PFSK-1 (cell line): Measurements from ENCODE around the gene ATAD2B.

Experiments used
- FOXP2 ChIP-seq: optimal IDR thresholded peaks from 2 replicates; pipeline ENCODE3; 2011; ENCODE audit warnings: borderline replicate concordance, control low read depth, inconsistent platforms; ENCODE audit not compliant: insufficient read depth; ENCODE audit errors: extremely low read length, extremely low read depth
- POLR2AphosphoS5 ChIP-seq: IDR thresholded peaks from 2 replicates; pipeline ENCODE4 v1.6.1; 2012; ENCODE audit warnings: low read depth, mild to moderate bottlenecking, control low read depth, low read length, moderate library complexity
- SIN3A ChIP-seq: IDR thresholded peaks from 2 replicates; pipeline ENCODE4 v1.6.1; 2012; ENCODE audit warnings: mild to moderate bottlenecking, low read length, moderate library complexity, borderline replicate concordance; ENCODE audit not compliant: insufficient read depth
- TAF1 ChIP-seq: IDR thresholded peaks from 2 replicates; pipeline ENCODE4 v1.6.1; 2012; ENCODE audit warnings: low read length, control low read depth, borderline replicate concordance; ENCODE audit not compliant: insufficient read depth
- TF ChIP-seq, protein P1 (sequence below), 2 experiments: IDR thresholded peaks; 2 replicates each; pipeline versions ENCODE4 v1.6.1 to v1.8.0; 2011 to 2012; ENCODE audit warnings: low read depth in 2 of 2, low read length in 2 of 2, control low read depth in 1 of 2, inconsistent platforms in 1 of 2, mild to moderate bottlenecking in 1 of 2, moderate library complexity in 1 of 2; ENCODE audit not compliant: insufficient read depth in 1 of 2

ATAD2B gene

DNA sequence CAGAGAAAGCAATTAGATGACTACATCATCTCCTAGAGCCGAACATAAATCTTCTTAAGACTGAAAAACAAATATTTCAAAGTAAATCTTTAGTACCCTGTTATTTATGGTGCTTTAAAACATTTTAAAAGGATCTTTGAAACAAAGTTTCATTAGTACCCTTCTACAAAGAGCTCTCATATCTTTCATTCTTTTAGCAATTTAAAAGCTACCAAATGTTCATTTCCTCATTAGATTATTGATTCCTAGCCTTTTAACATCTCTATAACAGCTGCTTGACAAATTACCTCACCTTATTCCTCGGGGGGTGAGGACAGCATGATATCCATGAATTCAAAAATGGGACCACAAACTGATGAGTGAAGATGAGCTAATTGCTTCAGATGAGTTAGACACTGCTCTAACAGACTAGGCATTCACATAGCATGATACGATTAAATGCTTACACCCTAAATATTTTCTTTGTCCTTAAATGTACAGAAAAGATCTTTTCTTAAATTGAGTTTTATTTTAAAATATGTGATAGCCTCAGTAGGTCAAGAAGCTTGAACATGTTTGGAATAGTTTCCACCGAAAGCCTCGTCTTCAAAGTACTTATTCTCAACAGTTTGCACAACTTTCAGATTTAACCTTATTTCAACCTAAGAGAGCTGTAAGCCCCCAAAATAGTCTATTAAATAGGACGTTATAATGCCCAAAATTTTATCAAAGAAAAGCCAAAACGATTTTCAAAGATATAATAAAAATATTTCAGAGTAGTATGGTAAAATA, 2.1 kb downstream of the ATAD2B start:
- TF ChIP-seq FOXP2: no peak
- TF ChIP-seq, protein P1, sequence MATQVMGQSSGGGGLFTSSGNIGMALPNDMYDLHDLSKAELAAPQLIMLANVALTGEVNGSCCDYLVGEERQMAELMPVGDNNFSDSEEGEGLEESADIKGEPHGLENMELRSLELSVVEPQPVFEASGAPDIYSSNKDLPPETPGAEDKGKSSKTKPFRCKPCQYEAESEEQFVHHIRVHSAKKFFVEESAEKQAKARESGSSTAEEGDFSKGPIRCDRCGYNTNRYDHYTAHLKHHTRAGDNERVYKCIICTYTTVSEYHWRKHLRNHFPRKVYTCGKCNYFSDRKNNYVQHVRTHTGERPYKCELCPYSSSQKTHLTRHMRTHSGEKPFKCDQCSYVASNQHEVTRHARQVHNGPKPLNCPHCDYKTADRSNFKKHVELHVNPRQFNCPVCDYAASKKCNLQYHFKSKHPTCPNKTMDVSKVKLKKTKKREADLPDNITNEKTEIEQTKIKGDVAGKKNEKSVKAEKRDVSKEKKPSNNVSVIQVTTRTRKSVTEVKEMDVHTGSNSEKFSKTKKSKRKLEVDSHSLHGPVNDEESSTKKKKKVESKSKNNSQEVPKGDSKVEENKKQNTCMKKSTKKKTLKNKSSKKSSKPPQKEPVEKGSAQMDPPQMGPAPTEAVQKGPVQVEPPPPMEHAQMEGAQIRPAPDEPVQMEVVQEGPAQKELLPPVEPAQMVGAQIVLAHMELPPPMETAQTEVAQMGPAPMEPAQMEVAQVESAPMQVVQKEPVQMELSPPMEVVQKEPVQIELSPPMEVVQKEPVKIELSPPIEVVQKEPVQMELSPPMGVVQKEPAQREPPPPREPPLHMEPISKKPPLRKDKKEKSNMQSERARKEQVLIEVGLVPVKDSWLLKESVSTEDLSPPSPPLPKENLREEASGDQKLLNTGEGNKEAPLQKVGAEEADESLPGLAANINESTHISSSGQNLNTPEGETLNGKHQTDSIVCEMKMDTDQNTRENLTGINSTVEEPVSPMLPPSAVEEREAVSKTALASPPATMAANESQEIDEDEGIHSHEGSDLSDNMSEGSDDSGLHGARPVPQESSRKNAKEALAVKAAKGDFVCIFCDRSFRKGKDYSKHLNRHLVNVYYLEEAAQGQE (IDR thresholded peaks at IDR 0.05; ENCODE audit: insufficient read depth in 1 of 2, low read depth in 2 of 2, low read length in 2 of 2): no peak
- TF ChIP-seq POLR2AphosphoS5: no peak
- TF ChIP-seq TAF1: no peak
- no peak for TF ChIP-seq SIN3A

DNA sequence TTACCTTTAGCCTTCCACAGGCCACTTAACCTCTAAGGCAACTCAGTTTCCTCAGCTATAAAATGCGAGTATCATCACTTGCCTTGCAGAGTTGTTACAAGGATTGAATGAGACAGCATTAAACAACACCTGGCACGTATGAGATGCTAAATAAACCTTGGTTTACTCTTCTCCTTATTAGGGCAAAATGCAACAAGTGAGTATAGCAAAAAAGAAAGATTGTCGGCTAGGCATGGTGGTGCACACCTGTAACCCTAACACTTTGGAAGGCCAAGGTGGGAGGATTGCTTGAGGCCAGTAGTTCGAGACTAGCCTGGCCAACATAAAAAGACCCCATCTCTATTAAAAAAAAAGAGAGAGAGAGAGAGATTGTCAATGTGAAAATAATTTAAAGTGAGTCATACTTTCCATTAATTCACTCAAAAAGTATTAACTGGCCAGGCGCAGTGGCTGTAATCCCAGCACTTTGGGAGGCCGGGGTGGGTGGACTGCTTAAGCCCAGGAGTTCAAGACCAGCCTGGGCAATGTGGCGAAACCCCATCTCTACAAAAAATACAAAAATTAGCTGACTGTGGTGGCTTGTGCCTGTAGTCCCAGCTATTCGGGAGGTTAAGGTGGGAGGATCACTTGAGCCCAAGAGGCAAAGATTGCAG, 8.0 kb downstream of the ATAD2B start:
- no peak for TF ChIP-seq TAF1
- TF ChIP-seq POLR2AphosphoS5: no peak
- TF ChIP-seq SIN3A: no peak
- TF ChIP-seq, protein P1 (IDR thresholded peaks at IDR 0.05; ENCODE audit: insufficient read depth in 1 of 2, low read depth in 2 of 2, low read length in 2 of 2): no peak
- TF ChIP-seq FOXP2: no peak

DNA sequence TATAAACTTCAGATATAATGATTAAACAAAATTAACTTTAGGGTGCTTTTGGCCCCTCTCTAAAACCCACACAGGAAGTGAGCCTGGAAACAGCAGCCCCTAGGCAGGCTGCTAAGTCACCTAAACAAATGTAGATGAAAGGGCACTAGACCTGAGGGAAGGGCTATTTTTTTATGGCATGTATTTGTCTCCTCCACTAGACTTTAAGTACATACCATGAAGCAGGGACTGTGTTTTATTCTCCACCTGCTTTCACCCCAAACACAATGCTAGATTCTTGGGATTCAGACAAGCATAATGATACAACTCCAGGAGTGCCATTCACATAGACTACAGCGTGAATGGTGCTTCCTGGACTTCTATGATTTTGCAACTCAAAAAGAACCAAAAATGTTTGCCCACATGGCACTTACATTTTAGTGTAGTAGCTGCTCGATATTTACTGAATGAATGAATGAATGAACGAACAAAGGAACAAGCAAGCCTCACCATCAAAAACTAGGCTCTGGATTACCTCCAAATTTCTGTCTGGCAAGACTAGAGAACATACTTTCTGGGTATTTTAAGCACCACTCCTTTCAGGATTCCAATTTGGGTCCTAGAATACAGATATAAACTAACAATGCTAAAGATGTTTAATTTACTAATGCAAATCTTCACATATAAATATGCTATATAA, 10.1 kb downstream of the ATAD2B start:
- TF ChIP-seq SIN3A (no peak), FOXP2 (no peak), TAF1 (no peak), POLR2AphosphoS5 (no peak)
- TF ChIP-seq, protein P1 (IDR thresholded peaks at IDR 0.05; ENCODE audit: insufficient read depth in 1 of 2, low read depth in 2 of 2, low read length in 2 of 2): no peak

DNA sequence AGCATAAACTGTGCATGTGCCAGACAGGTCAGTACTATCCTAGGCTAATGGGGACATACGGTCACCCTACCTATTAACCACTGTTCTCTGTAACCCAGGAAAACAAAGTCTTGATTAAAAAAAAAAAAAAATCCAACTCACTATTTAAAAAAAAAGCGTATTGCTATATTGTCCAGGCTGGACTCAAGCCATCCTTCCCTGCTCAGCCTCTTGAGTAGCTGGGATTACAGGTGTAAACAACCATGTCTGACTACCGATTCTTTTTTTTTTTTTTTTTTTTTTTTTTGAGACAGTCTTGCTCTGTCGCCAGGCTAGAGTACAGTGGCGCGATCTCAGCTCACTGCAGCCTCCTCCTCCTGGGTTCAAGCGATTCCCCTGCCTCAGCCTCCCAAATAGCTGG, 11.6 kb downstream of the ATAD2B start:
- TF ChIP-seq TAF1: no peak
- TF ChIP-seq FOXP2: no peak
- TF ChIP-seq, protein P1 (IDR thresholded peaks at IDR 0.05; ENCODE audit: insufficient read depth in 1 of 2, low read depth in 2 of 2, low read length in 2 of 2): no peak
- TF ChIP-seq POLR2AphosphoS5: no peak
- no peak for TF ChIP-seq SIN3A
